ENCODE data around the gene CASP7.

DNA sequence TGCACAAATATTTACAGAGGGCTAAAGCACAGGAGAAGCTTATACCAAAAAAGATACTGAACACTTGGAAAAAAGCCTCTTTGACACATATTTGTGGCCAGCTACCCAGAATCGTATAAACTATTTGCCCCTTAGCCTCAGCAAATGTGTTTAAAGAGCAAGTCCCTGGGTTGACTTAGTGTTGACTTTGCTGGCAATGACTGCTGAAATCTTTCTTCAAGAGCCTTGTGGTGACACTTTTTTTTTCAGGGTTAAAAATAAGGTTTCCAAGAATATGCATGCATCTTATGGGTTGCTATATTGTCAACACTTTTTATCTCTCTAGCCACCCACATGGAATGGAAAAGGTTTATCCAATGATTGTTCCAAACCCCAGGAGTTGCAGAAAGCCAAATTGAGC is 56.9 kb downstream of the CASP7 start:
- TF ChIP-seq, protein P1, sequence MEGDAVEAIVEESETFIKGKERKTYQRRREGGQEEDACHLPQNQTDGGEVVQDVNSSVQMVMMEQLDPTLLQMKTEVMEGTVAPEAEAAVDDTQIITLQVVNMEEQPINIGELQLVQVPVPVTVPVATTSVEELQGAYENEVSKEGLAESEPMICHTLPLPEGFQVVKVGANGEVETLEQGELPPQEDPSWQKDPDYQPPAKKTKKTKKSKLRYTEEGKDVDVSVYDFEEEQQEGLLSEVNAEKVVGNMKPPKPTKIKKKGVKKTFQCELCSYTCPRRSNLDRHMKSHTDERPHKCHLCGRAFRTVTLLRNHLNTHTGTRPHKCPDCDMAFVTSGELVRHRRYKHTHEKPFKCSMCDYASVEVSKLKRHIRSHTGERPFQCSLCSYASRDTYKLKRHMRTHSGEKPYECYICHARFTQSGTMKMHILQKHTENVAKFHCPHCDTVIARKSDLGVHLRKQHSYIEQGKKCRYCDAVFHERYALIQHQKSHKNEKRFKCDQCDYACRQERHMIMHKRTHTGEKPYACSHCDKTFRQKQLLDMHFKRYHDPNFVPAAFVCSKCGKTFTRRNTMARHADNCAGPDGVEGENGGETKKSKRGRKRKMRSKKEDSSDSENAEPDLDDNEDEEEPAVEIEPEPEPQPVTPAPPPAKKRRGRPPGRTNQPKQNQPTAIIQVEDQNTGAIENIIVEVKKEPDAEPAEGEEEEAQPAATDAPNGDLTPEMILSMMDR (conservative IDR thresholded peaks at IDR 0.05; ENCODE audit: low read length): no peak
- no peak for TF ChIP-seq EZH2phosphoT487 (IDR thresholded peaks at IDR 0.05; ENCODE audit: borderline replicate concordance, low read depth, low read length)
